Neural progenitor cell (in vitro differentiated cells): Measurements from ENCODE around the gene PLEKHA6.

Experiments
- EZH2 ChIP-seq: fragments of 200-600 bp; sonication (generic); IDR thresholded peaks from 2 replicates; pipeline ENCODE4 v1.6.1; 2017; ENCODE audit warnings: antibody characterized with exemption, mild to moderate bottlenecking, moderate library complexity
- TF ChIP-seq, protein P1 (sequence below): fragments of 200-600 bp; sonication (generic); IDR thresholded peaks from 2 replicates; pipeline ENCODE4 v1.5.1; 2017; ENCODE audit warnings: antibody characterized with exemption, mild to moderate bottlenecking

DNA sequence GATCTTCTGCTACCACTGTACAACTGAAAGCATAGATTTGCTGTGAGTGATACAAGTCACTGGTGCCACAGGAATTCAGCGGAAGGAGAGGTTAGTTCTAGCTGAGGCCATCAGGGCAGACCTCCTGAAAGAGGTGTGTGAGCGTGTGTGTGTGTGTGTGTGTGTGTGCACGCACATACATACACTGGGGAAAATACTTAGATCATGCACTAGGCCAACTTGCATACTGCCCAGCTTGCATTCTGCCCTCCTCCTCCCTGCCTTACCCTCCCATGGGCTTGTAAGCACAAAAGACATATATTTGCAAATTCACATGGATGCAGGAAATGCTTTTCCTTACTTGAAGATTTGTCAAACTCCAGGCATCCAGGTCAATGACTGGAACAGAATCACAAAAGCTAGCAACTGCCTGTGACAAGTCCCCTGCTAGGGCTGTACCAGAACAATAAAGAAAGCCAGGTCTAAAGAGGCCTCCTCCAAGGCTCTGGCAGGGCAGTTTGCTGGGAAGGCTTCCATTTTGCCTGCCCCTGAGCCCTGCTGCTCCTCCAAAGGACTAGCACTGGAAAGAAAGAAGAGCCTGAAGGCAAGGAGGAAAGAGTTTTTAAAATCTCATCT, 23.2 kb downstream of the PLEKHA6 start:
- TF ChIP-seq, protein P1, sequence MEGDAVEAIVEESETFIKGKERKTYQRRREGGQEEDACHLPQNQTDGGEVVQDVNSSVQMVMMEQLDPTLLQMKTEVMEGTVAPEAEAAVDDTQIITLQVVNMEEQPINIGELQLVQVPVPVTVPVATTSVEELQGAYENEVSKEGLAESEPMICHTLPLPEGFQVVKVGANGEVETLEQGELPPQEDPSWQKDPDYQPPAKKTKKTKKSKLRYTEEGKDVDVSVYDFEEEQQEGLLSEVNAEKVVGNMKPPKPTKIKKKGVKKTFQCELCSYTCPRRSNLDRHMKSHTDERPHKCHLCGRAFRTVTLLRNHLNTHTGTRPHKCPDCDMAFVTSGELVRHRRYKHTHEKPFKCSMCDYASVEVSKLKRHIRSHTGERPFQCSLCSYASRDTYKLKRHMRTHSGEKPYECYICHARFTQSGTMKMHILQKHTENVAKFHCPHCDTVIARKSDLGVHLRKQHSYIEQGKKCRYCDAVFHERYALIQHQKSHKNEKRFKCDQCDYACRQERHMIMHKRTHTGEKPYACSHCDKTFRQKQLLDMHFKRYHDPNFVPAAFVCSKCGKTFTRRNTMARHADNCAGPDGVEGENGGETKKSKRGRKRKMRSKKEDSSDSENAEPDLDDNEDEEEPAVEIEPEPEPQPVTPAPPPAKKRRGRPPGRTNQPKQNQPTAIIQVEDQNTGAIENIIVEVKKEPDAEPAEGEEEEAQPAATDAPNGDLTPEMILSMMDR, result no peak
- no peak for TF ChIP-seq EZH2
